ENCODE results near the gene KRTAP4-11. TPM values are rescaled to one million over a fixed set of nuclear protein-coding genes. Genes with fewer than 3 reads are reported as not detected.

Gene KRTAP4-11
- total RNA-seq, 1 experiment from 2014 or later: not detected

GRCh38 chr17:41069031-41069430, 49.1 kb downstream of the KRTAP4-11 start:
- no peak for ATAC-seq
- POLR2A ChIA-PET: no interaction called here
- TF ChIP-seq RELA (CRISPR knock-in tag; IDR thresholded peaks at IDR 0.05; ENCODE audit: borderline replicate concordance) (no peak), ZNF138 (CRISPR knock-in tag; conservative IDR thresholded peaks at IDR 0.05) (no peak), STAT6 (CRISPR knock-in tag; conservative IDR thresholded peaks at IDR 0.05; ENCODE audit: low read depth) (no peak), ZNF232 (CRISPR knock-in tag; IDR thresholded peaks at IDR 0.05) (no peak), RORB (CRISPR knock-in tag; IDR thresholded peaks at IDR 0.05) (no peak), ZNF671 (CRISPR knock-in tag; IDR thresholded peaks at IDR 0.05) (no peak), CBFB (CRISPR knock-in tag; IDR thresholded peaks at IDR 0.05; ENCODE audit: low read depth) (no peak), SMAD3 (CRISPR knock-in tag; IDR thresholded peaks at IDR 0.05; ENCODE audit: borderline replicate concordance) (no peak), CREM (CRISPR knock-in tag; IDR thresholded peaks at IDR 0.05) (no peak), CREB1 (CRISPR knock-in tag; IDR thresholded peaks at IDR 0.05) (no peak), ZBTB21 (CRISPR knock-in tag; IDR thresholded peaks at IDR 0.05; ENCODE audit: borderline replicate concordance) (no peak), ELF4 (CRISPR knock-in tag; IDR thresholded peaks at IDR 0.05; ENCODE audit: low read depth) (no peak), ZNF121 (CRISPR knock-in tag; IDR thresholded peaks at IDR 0.05) (no peak)
- TF ChIP-seq, protein P1, sequence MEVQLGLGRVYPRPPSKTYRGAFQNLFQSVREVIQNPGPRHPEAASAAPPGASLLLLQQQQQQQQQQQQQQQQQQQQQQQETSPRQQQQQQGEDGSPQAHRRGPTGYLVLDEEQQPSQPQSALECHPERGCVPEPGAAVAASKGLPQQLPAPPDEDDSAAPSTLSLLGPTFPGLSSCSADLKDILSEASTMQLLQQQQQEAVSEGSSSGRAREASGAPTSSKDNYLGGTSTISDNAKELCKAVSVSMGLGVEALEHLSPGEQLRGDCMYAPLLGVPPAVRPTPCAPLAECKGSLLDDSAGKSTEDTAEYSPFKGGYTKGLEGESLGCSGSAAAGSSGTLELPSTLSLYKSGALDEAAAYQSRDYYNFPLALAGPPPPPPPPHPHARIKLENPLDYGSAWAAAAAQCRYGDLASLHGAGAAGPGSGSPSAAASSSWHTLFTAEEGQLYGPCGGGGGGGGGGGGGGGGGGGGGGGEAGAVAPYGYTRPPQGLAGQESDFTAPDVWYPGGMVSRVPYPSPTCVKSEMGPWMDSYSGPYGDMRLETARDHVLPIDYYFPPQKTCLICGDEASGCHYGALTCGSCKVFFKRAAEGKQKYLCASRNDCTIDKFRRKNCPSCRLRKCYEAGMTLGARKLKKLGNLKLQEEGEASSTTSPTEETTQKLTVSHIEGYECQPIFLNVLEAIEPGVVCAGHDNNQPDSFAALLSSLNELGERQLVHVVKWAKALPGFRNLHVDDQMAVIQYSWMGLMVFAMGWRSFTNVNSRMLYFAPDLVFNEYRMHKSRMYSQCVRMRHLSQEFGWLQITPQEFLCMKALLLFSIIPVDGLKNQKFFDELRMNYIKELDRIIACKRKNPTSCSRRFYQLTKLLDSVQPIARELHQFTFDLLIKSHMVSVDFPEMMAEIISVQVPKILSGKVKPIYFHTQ (CRISPR knock-in tag; IDR thresholded peaks at IDR 0.05): no peak
- TF ChIP-seq, protein P2, sequence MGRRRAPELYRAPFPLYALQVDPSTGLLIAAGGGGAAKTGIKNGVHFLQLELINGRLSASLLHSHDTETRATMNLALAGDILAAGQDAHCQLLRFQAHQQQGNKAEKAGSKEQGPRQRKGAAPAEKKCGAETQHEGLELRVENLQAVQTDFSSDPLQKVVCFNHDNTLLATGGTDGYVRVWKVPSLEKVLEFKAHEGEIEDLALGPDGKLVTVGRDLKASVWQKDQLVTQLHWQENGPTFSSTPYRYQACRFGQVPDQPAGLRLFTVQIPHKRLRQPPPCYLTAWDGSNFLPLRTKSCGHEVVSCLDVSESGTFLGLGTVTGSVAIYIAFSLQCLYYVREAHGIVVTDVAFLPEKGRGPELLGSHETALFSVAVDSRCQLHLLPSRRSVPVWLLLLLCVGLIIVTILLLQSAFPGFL (CRISPR knock-in tag; IDR thresholded peaks at IDR 0.05; ENCODE audit: borderline replicate concordance): no peak
- TF ChIP-seq, protein P3, sequence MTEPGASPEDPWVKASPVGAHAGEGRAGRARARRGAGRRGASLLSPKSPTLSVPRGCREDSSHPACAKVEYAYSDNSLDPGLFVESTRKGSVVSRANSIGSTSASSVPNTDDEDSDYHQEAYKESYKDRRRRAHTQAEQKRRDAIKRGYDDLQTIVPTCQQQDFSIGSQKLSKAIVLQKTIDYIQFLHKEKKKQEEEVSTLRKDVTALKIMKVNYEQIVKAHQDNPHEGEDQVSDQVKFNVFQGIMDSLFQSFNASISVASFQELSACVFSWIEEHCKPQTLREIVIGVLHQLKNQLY (CRISPR knock-in tag; IDR thresholded peaks at IDR 0.05): no peak
- TF ChIP-seq, protein P4, sequence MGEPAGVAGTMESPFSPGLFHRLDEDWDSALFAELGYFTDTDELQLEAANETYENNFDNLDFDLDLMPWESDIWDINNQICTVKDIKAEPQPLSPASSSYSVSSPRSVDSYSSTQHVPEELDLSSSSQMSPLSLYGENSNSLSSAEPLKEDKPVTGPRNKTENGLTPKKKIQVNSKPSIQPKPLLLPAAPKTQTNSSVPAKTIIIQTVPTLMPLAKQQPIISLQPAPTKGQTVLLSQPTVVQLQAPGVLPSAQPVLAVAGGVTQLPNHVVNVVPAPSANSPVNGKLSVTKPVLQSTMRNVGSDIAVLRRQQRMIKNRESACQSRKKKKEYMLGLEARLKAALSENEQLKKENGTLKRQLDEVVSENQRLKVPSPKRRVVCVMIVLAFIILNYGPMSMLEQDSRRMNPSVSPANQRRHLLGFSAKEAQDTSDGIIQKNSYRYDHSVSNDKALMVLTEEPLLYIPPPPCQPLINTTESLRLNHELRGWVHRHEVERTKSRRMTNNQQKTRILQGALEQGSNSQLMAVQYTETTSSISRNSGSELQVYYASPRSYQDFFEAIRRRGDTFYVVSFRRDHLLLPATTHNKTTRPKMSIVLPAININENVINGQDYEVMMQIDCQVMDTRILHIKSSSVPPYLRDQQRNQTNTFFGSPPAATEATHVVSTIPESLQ (CRISPR knock-in tag; IDR thresholded peaks at IDR 0.05): no peak
- TF ChIP-seq, protein P5, sequence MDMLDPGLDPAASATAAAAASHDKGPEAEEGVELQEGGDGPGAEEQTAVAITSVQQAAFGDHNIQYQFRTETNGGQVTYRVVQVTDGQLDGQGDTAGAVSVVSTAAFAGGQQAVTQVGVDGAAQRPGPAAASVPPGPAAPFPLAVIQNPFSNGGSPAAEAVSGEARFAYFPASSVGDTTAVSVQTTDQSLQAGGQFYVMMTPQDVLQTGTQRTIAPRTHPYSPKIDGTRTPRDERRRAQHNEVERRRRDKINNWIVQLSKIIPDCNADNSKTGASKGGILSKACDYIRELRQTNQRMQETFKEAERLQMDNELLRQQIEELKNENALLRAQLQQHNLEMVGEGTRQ (CRISPR knock-in tag; IDR thresholded peaks at IDR 0.05): no peak

More at GRCh38 chr17:41069031-41069430, 49.1 kb downstream of the KRTAP4-11 start:
- Mint-ChIP-seq H3K9me3 (no peaks in the 10 kb centered on the region), H3K36me3 (no peaks in the 10 kb centered on the region), H3K27me3 (ENCODE audit: low read depth) (no peaks in the 10 kb centered on the region), H3K27ac (no peak overlapping the region), H3K4me3 (no peak overlapping the region), H3K4me1 (peaks cover 4% of the 10 kb centered on the region; the same call in 1 of the 2 replicates)
- CTCF ChIA-PET: no interaction called here
- DNase-seq (ENCODE audit: low spot score): no peak

Measured in WTC11 (cell line).